ENCODE results near the gene ESPNL.
"Not testable (repeated sequence)": the region's sequence is repeated elsewhere in the genome, so short reads cannot be mapped to it uniquely, and the experiment has no call there.

ESPNL gene

DNA sequence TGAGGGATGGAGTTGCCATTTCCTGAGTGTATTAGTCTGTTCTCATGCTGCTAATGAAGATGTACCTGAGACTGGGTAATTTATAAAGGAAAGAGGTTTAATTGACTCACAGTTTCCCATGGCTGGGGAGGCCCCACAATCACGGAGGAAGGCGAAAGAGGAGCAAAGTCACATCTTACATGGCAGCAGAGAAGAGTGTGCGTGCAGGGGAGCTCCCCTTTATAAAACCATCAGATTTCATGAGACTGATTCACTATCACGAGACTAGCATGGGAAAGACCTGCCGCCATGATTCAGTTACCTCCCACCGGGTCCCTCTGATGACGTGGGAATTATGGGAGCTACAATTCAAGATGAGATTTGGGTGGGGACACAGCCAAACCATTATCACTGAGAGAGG lies 33.4 kb upstream of the ESPNL start:
- CTCF ChIA-PET; DNase-seq; H3K4me3 ChIP-seq (ENCODE audit: control insufficient read depth in 1 of 7, extremely low read depth in 1 of 7, insufficient read depth in 4 of 7, low read depth in 2 of 7, low read length in 6 of 7); H3K9me3 ChIP-seq (ENCODE audit: control extremely low read depth in 1 of 5, control insufficient read depth in 4 of 5, insufficient read depth in 2 of 5, low read depth in 1 of 5, low read length in 4 of 5); H3K27ac ChIP-seq (ENCODE audit: insufficient read depth in 1 of 2, low read depth in 1 of 2, low read length in 2 of 2, poor library complexity in 1 of 2, severe bottlenecking in 2 of 2); H3K4me1 ChIP-seq (ENCODE audit: control extremely low read depth in 1 of 4, control insufficient read depth in 4 of 4, insufficient read depth in 4 of 4, low read length in 3 of 4); H3K27me3 ChIP-seq (replicated peaks in 2 of 5; ENCODE audit: control insufficient read depth in 4 of 5, insufficient read depth in 5 of 5, low read length in 4 of 5); POLR2A ChIA-PET: not testable (repeated sequence)
- peaks cover 0 to 73% (median 40%) of the 10 kb centered on the region in 4 experiments for H3K36me3 ChIP-seq (ENCODE audit: control insufficient read depth in 4 of 4, insufficient read depth in 4 of 4, low read length in 3 of 4)
- WGBS (ENCODE audit: insufficient coverage): 100% methylated on average over 6 of the region's 7 CpGs

DNA sequence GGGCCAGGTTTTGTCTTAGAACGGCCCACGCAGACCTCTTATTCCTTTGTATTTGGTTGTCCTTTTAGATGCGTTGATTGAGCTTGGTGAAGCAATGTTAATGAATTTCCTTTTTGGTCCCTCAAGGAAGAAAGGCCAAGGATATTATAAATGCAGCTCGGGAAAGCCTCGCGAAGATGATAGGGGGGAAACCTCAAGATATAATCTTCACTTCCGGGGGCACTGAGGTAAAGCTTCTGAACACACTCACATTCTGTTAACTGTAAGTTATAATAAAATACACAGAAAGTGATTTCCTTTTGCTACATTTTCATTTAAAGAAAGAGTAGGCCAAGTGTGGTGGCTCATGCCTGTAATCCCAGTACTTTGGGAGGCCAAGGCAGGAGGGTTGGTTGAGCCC lies 32.2 kb upstream of the ESPNL start:
- Histone ChIP-seq H3K27ac (ENCODE audit: insufficient read depth in 1 of 2, low read depth in 1 of 2, low read length in 2 of 2, poor library complexity in 1 of 2, severe bottlenecking in 2 of 2) (no peak overlapping the region), H3K27me3 (replicated peaks in 2 of 5; ENCODE audit: control insufficient read depth in 4 of 5, insufficient read depth in 5 of 5, low read length in 4 of 5) (no peaks in the 10 kb centered on the region), H3K36me3 (ENCODE audit: control insufficient read depth in 4 of 4, insufficient read depth in 4 of 4, low read length in 3 of 4) (peaks cover 6 to 85% (median 46%) of the 10 kb centered on the region in 4 experiments), H3K4me3 (ENCODE audit: control insufficient read depth in 1 of 7, extremely low read depth in 1 of 7, insufficient read depth in 4 of 7, low read depth in 2 of 7, low read length in 6 of 7) (no peak overlapping the region), H3K4me1 (ENCODE audit: control extremely low read depth in 1 of 4, control insufficient read depth in 4 of 4, insufficient read depth in 4 of 4, low read length in 3 of 4) (no peaks in the 10 kb centered on the region), H3K9me3 (ENCODE audit: control extremely low read depth in 1 of 5, control insufficient read depth in 4 of 5, insufficient read depth in 2 of 5, low read depth in 1 of 5, low read length in 4 of 5) (peaks cover 0 to 7% (median 2%) of the 10 kb centered on the region in 5 experiments)
- DNase-seq: no peak
- POLR2A ChIA-PET: no interaction called here
- 100% methylated on average over 1 of the region's 7 CpGs for WGBS (ENCODE audit: insufficient coverage)
- CTCF ChIA-PET: interaction anchor here (0.7 to 0.9 kb wide), 2 partner anchors 21 to 61 kb away, joined by 3 read pairs; no protein-coding TSS in a partner anchor

DNA sequence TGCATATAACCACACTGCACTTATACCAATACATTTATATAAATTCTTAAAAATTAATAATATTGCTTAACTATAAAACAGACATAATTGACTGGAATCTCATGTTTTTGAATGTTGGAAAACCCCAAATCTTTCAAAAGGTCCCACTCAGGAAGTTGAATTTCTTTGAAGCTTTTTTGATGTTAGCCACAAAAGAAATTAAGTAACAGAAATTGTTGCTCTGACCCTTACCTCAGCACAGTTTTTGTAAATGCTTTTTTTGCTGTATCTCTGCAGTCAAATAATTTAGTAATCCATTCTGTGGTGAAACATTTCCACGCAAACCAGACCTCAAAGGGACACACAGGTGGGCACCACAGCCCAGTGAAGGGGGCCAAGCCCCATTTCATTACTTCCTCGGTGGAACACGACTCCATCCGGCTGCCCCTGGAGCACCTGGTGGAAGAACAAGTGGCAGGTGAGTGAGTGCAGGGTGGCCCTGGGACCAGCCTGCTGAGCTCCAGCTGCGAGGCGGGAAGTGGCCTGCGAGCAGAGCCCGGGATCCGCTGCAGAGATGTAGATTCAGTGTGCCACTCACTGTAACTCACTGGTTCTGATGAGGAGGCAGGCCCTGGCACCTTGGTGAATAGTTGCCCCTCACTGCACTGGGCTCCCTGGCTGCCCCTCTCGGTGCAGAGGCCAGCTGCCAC lies 31.0 kb upstream of the ESPNL start:
- 96% methylated on average over 7 of the region's 10 CpGs for WGBS (ENCODE audit: insufficient coverage)
- peaks cover 6 to 80% (median 51%) of the 10 kb centered on the region in 4 experiments for H3K36me3 ChIP-seq (ENCODE audit: control insufficient read depth in 4 of 4, insufficient read depth in 4 of 4, low read length in 3 of 4)
- DNase-seq: no peak
- H3K27me3 ChIP-seq (replicated peaks in 2 of 5; ENCODE audit: control insufficient read depth in 4 of 5, insufficient read depth in 5 of 5, low read length in 4 of 5): no peaks in the 10 kb centered on the region
- CTCF ChIA-PET: no interaction called here
- POLR2A ChIA-PET: no interaction called here
- H3K27ac ChIP-seq (ENCODE audit: insufficient read depth in 1 of 2, low read depth in 1 of 2, low read length in 2 of 2, poor library complexity in 1 of 2, severe bottlenecking in 2 of 2): no peak overlapping the region
- H3K4me1 ChIP-seq (ENCODE audit: control extremely low read depth in 1 of 4, control insufficient read depth in 4 of 4, insufficient read depth in 4 of 4, low read length in 3 of 4): no peaks in the 10 kb centered on the region
- H3K9me3 ChIP-seq (ENCODE audit: control extremely low read depth in 1 of 5, control insufficient read depth in 4 of 5, insufficient read depth in 2 of 5, low read depth in 1 of 5, low read length in 4 of 5): peaks cover 0 to 15% (median 5%) of the 10 kb centered on the region in 5 experiments
- H3K4me3 ChIP-seq (ENCODE audit: control insufficient read depth in 1 of 7, extremely low read depth in 1 of 7, insufficient read depth in 4 of 7, low read depth in 2 of 7, low read length in 6 of 7): no peak overlapping the region

DNA sequence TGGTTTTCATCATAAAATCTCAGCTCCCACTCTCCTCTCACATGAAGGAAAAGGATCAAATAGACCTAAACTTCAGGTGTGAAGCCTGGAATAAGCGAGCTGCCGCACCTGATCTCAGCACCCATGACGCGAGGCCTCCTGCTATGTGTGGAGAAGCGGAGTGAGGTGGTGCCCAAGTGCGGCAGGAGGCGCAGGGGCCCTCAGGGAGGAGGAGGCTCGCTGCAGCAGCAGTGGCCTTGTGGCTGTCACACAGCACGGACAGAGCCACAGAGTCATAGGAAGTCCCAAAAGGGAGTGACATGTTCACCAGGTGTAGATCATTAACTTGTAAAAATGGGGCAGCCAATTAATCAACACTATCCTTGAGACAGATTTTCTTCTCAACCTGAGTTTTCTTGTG lies 30.3 kb upstream of the ESPNL start:
- no peak for DNase-seq
- H3K9me3 ChIP-seq (ENCODE audit: control extremely low read depth in 1 of 5, control insufficient read depth in 4 of 5, insufficient read depth in 2 of 5, low read depth in 1 of 5, low read length in 4 of 5): peaks cover 0 to 15% (median 5%) of the 10 kb centered on the region in 5 experiments
- CTCF ChIA-PET: no interaction called here
- peaks cover 6 to 74% (median 50%) of the 10 kb centered on the region in 4 experiments for H3K36me3 ChIP-seq (ENCODE audit: control insufficient read depth in 4 of 4, insufficient read depth in 4 of 4, low read length in 3 of 4)
- H3K4me1 ChIP-seq (ENCODE audit: control extremely low read depth in 1 of 4, control insufficient read depth in 4 of 4, insufficient read depth in 4 of 4, low read length in 3 of 4): no peaks in the 10 kb centered on the region
- no peak overlapping the region for H3K4me3 ChIP-seq (ENCODE audit: control insufficient read depth in 1 of 7, extremely low read depth in 1 of 7, insufficient read depth in 4 of 7, low read depth in 2 of 7, low read length in 6 of 7)
- H3K27me3 ChIP-seq (replicated peaks in 2 of 5; ENCODE audit: control insufficient read depth in 4 of 5, insufficient read depth in 5 of 5, low read length in 4 of 5): no peaks in the 10 kb centered on the region
- WGBS (ENCODE audit: insufficient coverage): 90% methylated on average over 5 of the region's 9 CpGs
- H3K27ac ChIP-seq (ENCODE audit: insufficient read depth in 1 of 2, low read depth in 1 of 2, low read length in 2 of 2, poor library complexity in 1 of 2, severe bottlenecking in 2 of 2): no peak overlapping the region
- POLR2A ChIA-PET: no interaction called here

DNA sequence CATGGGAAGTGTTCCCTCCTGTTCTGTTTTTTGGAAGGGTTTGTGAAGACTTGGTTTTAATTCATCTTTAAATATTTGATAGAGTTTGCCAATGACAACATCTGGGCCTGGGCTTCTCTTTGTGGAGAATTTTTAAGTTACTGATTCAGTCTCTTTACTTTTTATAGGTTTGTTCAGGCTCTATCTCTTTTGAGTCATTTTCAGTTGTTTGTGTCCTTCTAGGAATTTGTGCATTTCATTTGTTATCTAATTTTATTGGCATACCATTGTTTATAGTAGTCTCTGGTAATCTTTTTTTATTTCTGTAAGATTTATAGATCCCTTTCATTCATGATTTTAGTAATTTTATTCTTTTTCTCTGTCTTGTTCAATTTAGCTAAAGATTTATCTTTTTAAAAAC lies 24.7 kb upstream of the ESPNL start:
- Histone ChIP-seq H3K4me1 (ENCODE audit: control extremely low read depth in 1 of 4, control insufficient read depth in 4 of 4, insufficient read depth in 4 of 4, low read length in 3 of 4) (no peaks in the 10 kb centered on the region), H3K4me3 (ENCODE audit: control insufficient read depth in 1 of 7, extremely low read depth in 1 of 7, insufficient read depth in 4 of 7, low read depth in 2 of 7, low read length in 6 of 7) (no peak overlapping the region), H3K9me3 (ENCODE audit: control extremely low read depth in 1 of 5, control insufficient read depth in 4 of 5, insufficient read depth in 2 of 5, low read depth in 1 of 5, low read length in 4 of 5) (peaks cover 2 to 42% (median 7%) of the 10 kb centered on the region in 5 experiments), H3K27me3 (replicated peaks in 2 of 5; ENCODE audit: control insufficient read depth in 4 of 5, insufficient read depth in 5 of 5, low read length in 4 of 5) (no peaks in the 10 kb centered on the region), H3K27ac (ENCODE audit: insufficient read depth in 1 of 2, low read depth in 1 of 2, low read length in 2 of 2, poor library complexity in 1 of 2, severe bottlenecking in 2 of 2) (no peak overlapping the region), H3K36me3 (ENCODE audit: control insufficient read depth in 4 of 4, insufficient read depth in 4 of 4, low read length in 3 of 4) (peaks cover 8 to 68% (median 29%) of the 10 kb centered on the region in 4 experiments)
- ChIA-PET CTCF (no interaction called here), POLR2A (no interaction called here)
- no peak for DNase-seq

DNA sequence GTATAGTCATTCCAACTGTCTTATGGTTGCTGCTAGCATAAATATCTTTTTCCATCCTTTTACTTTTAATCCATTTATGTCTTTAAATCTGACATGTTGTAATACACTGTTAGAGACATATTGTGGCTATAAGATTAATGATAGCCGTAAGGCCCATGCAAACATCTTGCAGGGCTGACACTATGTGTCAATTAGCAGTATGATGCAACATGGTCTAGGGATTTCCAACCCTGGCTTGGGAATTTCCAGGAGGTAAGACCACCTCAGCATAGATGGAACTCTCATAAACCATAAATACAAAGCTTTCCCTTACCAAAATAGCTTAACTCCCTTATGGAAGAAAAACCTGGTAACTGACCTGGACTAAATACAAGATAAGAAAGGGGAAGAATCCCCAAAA lies 22.8 kb upstream of the ESPNL start:
- ChIA-PET CTCF (interaction anchor here (1.8 kb wide), 1 partner anchor 11 kb away, joined by 4 read pairs; no protein-coding TSS in a partner anchor), POLR2A (no interaction called here)
- Histone ChIP-seq H3K9me3 (ENCODE audit: control extremely low read depth in 1 of 5, control insufficient read depth in 4 of 5, insufficient read depth in 2 of 5, low read depth in 1 of 5, low read length in 4 of 5) (peaks cover 2 to 43% (median 8%) of the 10 kb centered on the region in 5 experiments), H3K4me3 (ENCODE audit: control insufficient read depth in 1 of 7, extremely low read depth in 1 of 7, insufficient read depth in 4 of 7, low read depth in 2 of 7, low read length in 6 of 7) (no peak overlapping the region), H3K36me3 (ENCODE audit: control insufficient read depth in 4 of 4, insufficient read depth in 4 of 4, low read length in 3 of 4) (peaks cover 11 to 73% (median 31%) of the 10 kb centered on the region in 4 experiments), H3K27me3 (replicated peaks in 2 of 5; ENCODE audit: control insufficient read depth in 4 of 5, insufficient read depth in 5 of 5, low read length in 4 of 5) (no peaks in the 10 kb centered on the region), H3K4me1 (ENCODE audit: control extremely low read depth in 1 of 4, control insufficient read depth in 4 of 4, insufficient read depth in 4 of 4, low read length in 3 of 4) (no peaks in the 10 kb centered on the region), H3K27ac (ENCODE audit: insufficient read depth in 1 of 2, low read depth in 1 of 2, low read length in 2 of 2, poor library complexity in 1 of 2, severe bottlenecking in 2 of 2) (no peak overlapping the region)
- WGBS (ENCODE audit: insufficient coverage): no CpG with 5 or more reads among the region's 1 CpG
- DNase-seq: no peak

DNA sequence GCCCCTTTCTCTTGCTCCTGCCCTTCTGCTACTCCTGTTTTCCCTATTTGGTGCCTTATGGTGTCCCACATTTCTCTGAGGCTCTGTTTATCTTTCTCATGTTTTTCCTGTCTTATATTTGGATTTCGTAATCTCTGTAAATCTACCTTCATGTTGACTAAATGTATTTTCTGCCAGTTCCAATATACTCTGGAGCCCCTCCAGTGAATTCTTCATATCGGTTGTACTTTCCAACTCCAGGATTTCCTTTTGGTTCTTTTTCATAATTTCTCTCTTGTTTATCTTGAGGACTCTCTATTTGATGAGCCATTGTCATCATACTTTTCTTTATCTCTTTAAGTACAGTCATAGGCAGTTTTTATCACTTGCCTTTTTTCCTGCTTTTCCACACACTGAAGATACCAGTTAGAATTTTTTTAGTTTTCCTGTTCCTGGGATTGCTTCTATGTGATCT lies 20.2 kb upstream of the ESPNL start:
- Histone ChIP-seq H3K27ac (ENCODE audit: insufficient read depth in 1 of 2, low read depth in 1 of 2, low read length in 2 of 2, poor library complexity in 1 of 2, severe bottlenecking in 2 of 2) (no peak overlapping the region), H3K36me3 (ENCODE audit: control insufficient read depth in 4 of 4, insufficient read depth in 4 of 4, low read length in 3 of 4) (peaks cover 7 to 71% (median 43%) of the 10 kb centered on the region in 4 experiments), H3K4me1 (ENCODE audit: control extremely low read depth in 1 of 4, control insufficient read depth in 4 of 4, insufficient read depth in 4 of 4, low read length in 3 of 4) (no peaks in the 10 kb centered on the region), H3K4me3 (ENCODE audit: control insufficient read depth in 1 of 7, extremely low read depth in 1 of 7, insufficient read depth in 4 of 7, low read depth in 2 of 7, low read length in 6 of 7) (no peak overlapping the region), H3K27me3 (replicated peaks in 2 of 5; ENCODE audit: control insufficient read depth in 4 of 5, insufficient read depth in 5 of 5, low read length in 4 of 5) (no peaks in the 10 kb centered on the region), H3K9me3 (ENCODE audit: control extremely low read depth in 1 of 5, control insufficient read depth in 4 of 5, insufficient read depth in 2 of 5, low read depth in 1 of 5, low read length in 4 of 5) (peaks cover 0 to 29% (median 6%) of the 10 kb centered on the region in 5 experiments)
- ChIA-PET POLR2A (no interaction called here), CTCF (no interaction called here)
- 100% methylated on average over 2 of the region's 2 CpGs for WGBS (ENCODE audit: insufficient coverage)
- DNase-seq: no peak

Data from common myeloid progenitor, CD34-positive (primary cell).